HEK293 (cell line): ENCODE measurements around the gene CCDC138.

ENCODE experiments used
- CTCF ChIP-seq: fragments of 450-650 bp; formaldehyde crosslinking; IDR thresholded peaks from 2 replicates; pipeline ENCODE4 v1.5.1; 2016; ENCODE audit warnings: missing biosample characterization, missing genetic modification characterization
- GLI4 ChIP-seq: fragments of 450-650 bp; formaldehyde crosslinking; IDR thresholded peaks from 2 replicates; pipeline ENCODE4 v1.5.1; 2016; ENCODE audit warnings: missing biosample characterization, missing genetic modification characterization
- MYNN ChIP-seq: fragments of 450-650 bp; formaldehyde crosslinking; IDR thresholded peaks from 2 replicates; pipeline ENCODE4 v1.5.1; 2016; ENCODE audit warnings: missing biosample characterization, missing genetic modification characterization, borderline replicate concordance
- TRIM28 ChIP-seq: IDR thresholded peaks from 2 replicates; pipeline ENCODE4 v1.6.1; 2011; ENCODE audit warnings: low read length, control low read depth, borderline replicate concordance
- WT1 ChIP-seq: fragments of 450-650 bp; formaldehyde crosslinking; IDR thresholded peaks from 2 replicates; pipeline ENCODE4 v1.5.1; 2016; ENCODE audit warnings: missing biosample characterization, missing genetic modification characterization
- YY1 ChIP-seq: fragments of 450-650 bp; formaldehyde crosslinking; IDR thresholded peaks from 2 replicates; pipeline ENCODE4 v1.5.1; 2018; ENCODE audit warnings: missing biosample characterization, missing genetic modification characterization
- ZBTB7A ChIP-seq: fragments of 450-650 bp; formaldehyde crosslinking; IDR thresholded peaks from 2 replicates; pipeline ENCODE4 v1.5.1; 2016; ENCODE audit warnings: low read depth, missing biosample characterization, missing genetic modification characterization
- ZNF707 ChIP-seq: fragments of 450-650 bp; formaldehyde crosslinking; IDR thresholded peaks from 2 replicates; pipeline ENCODE4 v1.5.1; 2016; ENCODE audit warnings: missing biosample characterization, missing genetic modification characterization

GRCh38 chr2:108916796-108917421 lies 130.3 kb downstream of the CCDC138 start:
- TF ChIP-seq CTCF (tag by site-specific recombination), result no peak
- no peak for TF ChIP-seq MYNN (tag by site-specific recombination)
- TF ChIP-seq ZBTB7A (tag by site-specific recombination), result no peak
- no peak for TF ChIP-seq YY1 (tag by site-specific recombination)
- TF ChIP-seq GLI4 (tag by site-specific recombination), result no peak
- TF ChIP-seq WT1 (tag by site-specific recombination), result no peak
- no peak for TF ChIP-seq TRIM28
- no peak for TF ChIP-seq ZNF707 (tag by site-specific recombination)
